GM12874 (cell line): Measurements from ENCODE around the gene ZNF536.

ENCODE experiments used
- CTCF ChIP-seq: IDR thresholded peaks from 2 replicates; pipeline ENCODE4 v1.5.1; 2011; ENCODE audit warnings: low read depth, mild to moderate bottlenecking, control low read depth, low read length, moderate library complexity; ENCODE audit not compliant: insufficient read depth

The ZNF536 gene

GRCh38 chr19:30338041-30338456 lies 34.1 kb upstream of the ZNF536 start:
- TF ChIP-seq CTCF: no peak

- TF ChIP-seq CTCF: no peak
Measured at GRCh38 chr19:30338878-30339623, 33.1 kb upstream of the ZNF536 start.

DNA sequence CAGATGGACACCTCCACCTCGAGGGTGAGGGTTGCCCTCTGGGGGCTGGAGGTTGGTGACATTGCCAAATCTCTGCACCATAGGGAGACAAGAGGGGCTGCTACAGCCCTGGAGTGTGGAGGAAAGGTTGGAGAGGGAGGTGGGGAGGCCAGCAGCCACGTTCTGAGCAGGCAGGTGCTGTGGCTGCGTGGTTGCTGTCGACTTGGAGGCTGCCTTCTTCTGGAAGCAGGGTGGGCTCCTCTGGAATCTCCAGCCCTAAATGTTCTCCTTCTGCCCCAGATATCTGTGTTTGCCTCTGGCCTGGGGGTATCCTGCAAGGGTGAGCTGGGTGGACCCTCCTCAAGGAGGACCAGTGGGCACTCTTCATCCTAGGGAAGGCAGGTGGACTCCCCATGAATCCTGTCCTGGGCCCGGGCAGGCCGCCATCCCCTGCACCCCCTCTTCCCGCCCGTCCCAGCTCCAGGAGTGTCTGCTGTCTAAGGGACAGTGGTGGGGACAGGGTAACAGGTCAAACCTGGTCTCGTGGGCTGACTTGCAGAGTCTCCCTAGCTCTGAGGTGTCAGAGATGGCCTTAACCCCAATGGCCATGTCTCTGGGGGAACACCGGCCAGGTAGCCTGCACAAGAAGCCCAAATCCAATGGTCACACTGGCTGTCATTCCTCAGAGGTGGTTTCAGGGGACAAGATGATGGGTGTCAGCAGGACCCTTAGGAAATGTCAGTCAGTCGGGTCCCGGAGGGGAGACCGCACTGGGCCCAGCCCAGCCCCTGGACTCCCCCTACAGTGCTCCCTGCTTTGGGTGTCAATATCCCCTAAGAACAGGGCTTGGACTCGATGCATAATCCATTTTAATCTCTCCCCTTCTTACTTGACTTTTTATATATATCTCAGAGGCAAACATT lies 32.3 kb upstream of the ZNF536 start:
- TF ChIP-seq CTCF: no peak

DNA sequence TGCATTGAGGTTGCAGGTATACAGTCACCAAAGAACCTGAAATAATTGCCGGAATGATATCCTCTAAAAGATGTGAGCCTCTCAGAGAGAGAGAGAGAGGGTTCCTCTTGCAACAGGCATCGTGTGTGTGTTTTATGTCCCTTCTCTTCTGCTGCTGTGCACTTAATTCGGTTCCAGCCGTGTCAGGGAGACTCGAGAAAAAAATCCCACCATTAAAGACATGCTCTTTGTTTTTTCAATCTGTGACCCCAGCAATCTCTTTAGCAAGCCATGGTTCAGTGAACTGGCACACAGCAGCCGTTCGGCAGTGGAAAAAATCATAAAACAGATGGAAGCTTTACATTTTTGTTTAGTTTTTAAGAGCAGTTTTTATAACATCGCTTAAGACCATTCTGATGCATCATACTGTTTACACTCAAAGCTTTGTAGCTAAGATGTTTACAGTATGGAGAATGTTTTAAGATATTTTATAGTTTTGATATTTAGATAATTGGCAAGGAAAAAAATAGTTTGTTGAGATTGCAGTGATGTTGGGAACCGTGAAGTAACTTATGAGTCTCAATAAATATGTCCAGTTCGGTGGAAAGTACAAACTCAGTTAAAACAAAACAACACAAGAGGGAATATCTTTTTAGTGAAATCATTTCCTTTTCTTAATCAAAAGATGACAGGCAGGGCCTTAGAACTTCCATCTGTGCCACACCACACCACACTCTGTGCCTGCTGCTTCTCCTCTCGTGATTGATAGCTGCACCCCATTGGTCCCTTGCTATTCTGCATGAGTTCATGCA lies 31.2 kb upstream of the ZNF536 start:
- no peak for TF ChIP-seq CTCF

- TF ChIP-seq CTCF: no peak
Measured at GRCh38 chr19:30341611-30342201, 30.5 kb upstream of the ZNF536 start.

DNA sequence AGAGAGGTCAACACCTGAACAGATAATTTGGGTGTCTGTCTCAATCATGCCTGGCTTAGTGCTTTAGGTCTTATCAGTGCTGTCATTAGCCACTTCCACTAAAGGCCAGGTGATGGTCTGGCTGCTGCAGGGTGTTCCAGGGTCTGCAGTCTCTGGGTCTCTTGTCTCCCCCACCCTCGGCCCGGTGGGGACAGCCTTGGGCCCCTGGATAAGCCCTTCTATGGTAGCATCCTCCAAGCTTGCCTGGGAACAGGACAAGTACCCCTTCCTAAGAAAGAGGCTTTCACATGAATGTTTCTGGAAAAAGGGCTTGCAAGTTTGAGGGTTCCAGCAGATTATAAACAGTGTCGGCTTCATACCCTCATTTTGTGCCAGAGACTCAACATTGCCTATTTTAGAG lies 29.3 kb upstream of the ZNF536 start:
- no peak for TF ChIP-seq CTCF
